ENCODE data around the gene ESYT3. TPM values are rescaled to one million over a fixed set of nuclear protein-coding genes. Genes with fewer than 3 reads are reported as not detected.
A peak's percentile ranks its signal among the peaks of the same experiment; 100 is the strongest.

ESYT3 gene
- total RNA-seq, 6 experiments from 2014 or later, result 0.05 to 0.92 (median 0.29) TPM; not detected in 1

DNA sequence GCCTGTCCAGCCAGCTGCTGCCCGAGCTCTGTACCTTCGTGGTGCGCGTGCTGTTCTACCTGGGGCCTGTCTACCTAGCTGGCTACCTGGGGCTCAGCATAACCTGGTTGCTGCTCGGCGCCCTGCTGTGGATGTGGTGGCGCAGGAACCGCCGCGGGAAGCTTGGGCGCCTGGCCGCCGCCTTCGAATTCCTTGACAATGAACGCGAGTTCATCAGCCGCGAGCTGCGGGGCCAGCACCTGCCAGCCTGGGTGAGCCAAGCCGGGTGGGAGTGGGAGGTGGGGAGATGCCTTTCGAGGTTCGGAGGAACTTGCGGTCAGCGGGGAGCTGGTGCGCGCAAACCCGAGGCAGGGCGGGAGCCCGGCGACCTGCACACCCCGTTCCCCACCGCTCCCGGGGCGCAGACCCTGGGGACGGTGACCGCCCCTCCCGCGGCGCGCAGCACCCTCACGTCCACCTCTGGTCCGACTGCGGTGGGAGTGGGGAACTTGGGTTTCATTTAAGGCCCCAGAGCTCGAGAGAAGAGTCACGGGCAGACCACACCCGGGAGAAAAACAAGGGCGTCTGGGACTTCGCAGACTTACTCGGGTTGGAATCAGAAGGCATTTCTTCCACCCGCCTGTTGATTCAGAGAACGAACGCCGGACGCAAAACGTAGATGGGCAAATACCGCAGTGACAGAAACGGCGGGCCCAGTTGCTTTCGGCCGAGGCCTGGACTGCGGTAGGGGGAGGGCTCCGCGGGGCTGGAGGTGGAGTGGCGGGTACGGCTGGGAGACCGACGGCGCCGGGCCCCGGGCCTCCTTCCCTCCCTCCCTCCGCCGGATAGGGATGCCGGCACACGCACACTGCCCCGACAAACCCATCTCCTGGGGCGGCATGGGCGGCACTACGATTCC, 708 bp downstream of the ESYT3 start:
- Histone ChIP-seq H3K27me3 (peaks cover 0 to 20% of the 10 kb centered on the region in 2 donors), H3K9me3 (no peaks in the 10 kb centered on the region), H3K36me3 (no peaks in the 10 kb centered on the region), H3K4me1 (peaks cover 0 to 14% (median 0%) of the 10 kb centered on the region in 4 donors), H3K4me3 (peak overlapping the region; percentile 29 to 46 (median 32)), H3K27ac (no peak overlapping the region)
- ATAC-seq (peak in 3 of 4 donors; percentile 5 to 25 (median 18)), DNase-seq (no peak)
- WGBS (ENCODE audit: insufficient coverage, low coverage, low lambda C conversion rate, missing lambda C conversion rate), result 10% methylated on average over 24 of the region's 78 CpGs
- TF ChIP-seq, protein P1, sequence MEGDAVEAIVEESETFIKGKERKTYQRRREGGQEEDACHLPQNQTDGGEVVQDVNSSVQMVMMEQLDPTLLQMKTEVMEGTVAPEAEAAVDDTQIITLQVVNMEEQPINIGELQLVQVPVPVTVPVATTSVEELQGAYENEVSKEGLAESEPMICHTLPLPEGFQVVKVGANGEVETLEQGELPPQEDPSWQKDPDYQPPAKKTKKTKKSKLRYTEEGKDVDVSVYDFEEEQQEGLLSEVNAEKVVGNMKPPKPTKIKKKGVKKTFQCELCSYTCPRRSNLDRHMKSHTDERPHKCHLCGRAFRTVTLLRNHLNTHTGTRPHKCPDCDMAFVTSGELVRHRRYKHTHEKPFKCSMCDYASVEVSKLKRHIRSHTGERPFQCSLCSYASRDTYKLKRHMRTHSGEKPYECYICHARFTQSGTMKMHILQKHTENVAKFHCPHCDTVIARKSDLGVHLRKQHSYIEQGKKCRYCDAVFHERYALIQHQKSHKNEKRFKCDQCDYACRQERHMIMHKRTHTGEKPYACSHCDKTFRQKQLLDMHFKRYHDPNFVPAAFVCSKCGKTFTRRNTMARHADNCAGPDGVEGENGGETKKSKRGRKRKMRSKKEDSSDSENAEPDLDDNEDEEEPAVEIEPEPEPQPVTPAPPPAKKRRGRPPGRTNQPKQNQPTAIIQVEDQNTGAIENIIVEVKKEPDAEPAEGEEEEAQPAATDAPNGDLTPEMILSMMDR (IDR thresholded peaks at IDR 0.05), result no peak
- TF ChIP-seq POLR2A (IDR thresholded peaks at IDR 0.05), result no peak
- intact Hi-C loops (cut with DNase I), result no loop called here

DNA sequence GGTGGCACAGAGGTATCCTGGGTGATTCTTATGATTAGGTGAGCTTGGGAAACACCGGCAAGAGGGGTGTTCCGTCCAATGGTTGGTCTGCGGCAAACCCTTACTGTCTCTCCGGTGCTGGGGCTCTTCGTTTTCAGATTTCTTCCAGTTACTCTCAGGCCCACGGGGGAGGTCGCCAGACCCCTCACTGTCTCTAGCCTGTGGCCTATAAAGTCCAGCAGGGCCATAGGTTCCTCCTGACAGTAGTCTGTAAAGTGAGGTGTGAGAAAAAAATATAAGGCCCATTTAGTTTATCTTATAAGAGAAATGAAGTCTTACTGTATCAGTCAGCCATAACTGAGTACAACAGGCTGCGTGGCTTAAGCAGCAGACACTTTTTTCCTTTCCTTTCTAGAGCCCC, 1.4 kb downstream of the ESYT3 start:
- WGBS (ENCODE audit: insufficient coverage, low coverage, low lambda C conversion rate, missing lambda C conversion rate), result 86% methylated on average over 1 of the region's 8 CpGs
- H3K4me3 ChIP-seq, result no peak overlapping the region
- H3K9me3 ChIP-seq, result no peaks in the 10 kb centered on the region
- peaks cover 0 to 14% (median 0%) of the 10 kb centered on the region in 4 donors for H3K4me1 ChIP-seq
- TF ChIP-seq, protein P1 (IDR thresholded peaks at IDR 0.05), result no peak
- no peak for TF ChIP-seq POLR2A (IDR thresholded peaks at IDR 0.05)
- H3K27ac ChIP-seq, result no peak overlapping the region
- intact Hi-C loops (cut with DNase I), result no loop called here
- no peaks in the 10 kb centered on the region for H3K36me3 ChIP-seq
- ATAC-seq, result no peak
- DNase-seq, result no peak
- peaks cover 0 to 20% of the 10 kb centered on the region in 2 donors for H3K27me3 ChIP-seq

DNA sequence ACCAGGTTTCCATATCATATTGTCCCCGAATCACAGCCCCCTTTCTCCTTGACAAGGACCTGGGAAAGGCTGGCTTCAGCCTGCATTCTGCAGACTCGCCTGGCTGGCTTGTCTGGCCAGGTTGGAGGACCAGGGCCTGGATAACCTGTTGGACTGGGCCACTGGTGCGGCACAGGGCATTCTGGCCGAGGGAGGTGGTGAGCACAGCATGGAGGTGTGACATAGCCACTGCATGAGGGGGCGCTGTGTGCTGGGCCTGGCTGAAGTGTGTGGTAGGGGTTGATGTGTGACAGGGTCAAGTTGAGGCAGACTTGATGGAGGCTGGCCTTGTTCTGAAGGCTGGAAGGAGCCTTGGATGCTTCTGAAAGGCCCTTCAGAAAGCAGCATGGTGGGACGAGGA, 2.9 kb downstream of the ESYT3 start:
- ATAC-seq, result no peak
- no peak for TF ChIP-seq POLR2A (IDR thresholded peaks at IDR 0.05)
- TF ChIP-seq, protein P1 (IDR thresholded peaks at IDR 0.05), result no peak
- Histone ChIP-seq H3K4me1 (peaks cover 0 to 14% (median 0%) of the 10 kb centered on the region in 4 donors), H3K36me3 (no peaks in the 10 kb centered on the region), H3K9me3 (no peaks in the 10 kb centered on the region), H3K27me3 (peaks cover 0 to 20% of the 10 kb centered on the region in 2 donors), H3K4me3 (no peak overlapping the region), H3K27ac (no peak overlapping the region)
- no peak for DNase-seq
- WGBS (ENCODE audit: insufficient coverage, low coverage, low lambda C conversion rate, missing lambda C conversion rate), result 86% methylated on average over 3 of the region's 6 CpGs
- intact Hi-C loops (cut with DNase I), result no loop called here

DNA sequence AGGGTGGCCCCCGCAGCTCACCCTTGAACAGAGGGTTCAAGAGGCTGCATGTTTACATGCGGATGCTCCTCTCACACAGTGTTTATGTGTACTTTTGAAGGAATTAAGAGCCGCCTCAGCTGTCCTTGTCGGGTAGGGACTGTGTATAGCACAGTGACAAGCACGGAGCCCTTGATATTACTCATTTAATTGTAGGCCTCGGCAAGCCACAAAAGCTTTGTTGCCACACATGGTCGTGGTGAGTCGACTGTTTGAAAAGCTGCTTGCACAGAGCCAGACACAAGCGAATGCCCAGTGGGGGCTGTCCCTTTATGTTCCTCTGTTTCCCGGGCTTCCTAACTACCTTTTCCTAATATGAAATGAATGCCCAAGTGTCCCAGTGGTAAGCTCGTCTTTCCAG, 4.5 kb downstream of the ESYT3 start:
- Histone ChIP-seq H3K4me3 (no peak overlapping the region), H3K27ac (no peak overlapping the region), H3K4me1 (peaks cover 0 to 14% (median 0%) of the 10 kb centered on the region in 4 donors), H3K9me3 (no peaks in the 10 kb centered on the region), H3K27me3 (peaks cover 0 to 20% of the 10 kb centered on the region in 2 donors), H3K36me3 (no peaks in the 10 kb centered on the region)
- TF ChIP-seq, protein P1 (IDR thresholded peaks at IDR 0.05), result no peak
- intact Hi-C loops (cut with DNase I), result no loop called here
- 72% methylated on average over 5 of the region's 11 CpGs for WGBS (ENCODE audit: insufficient coverage, low coverage, low lambda C conversion rate, missing lambda C conversion rate)
- no peak for ATAC-seq
- no peak for DNase-seq

Measured in right lobe of liver (tissue), 6 donors.